IPS-18c (cell line): ENCODE data around the gene FNIP1.
"Not testable (repeated sequence)": the region's sequence is repeated elsewhere in the genome, so short reads cannot be mapped to it uniquely, and the experiment has no call there.

Source experiments
- H3K4me3 ChIP-seq: 2 replicates; pipeline ENCODE4 v1.7.0; 2013; ENCODE audit warnings: low read depth, mild to moderate bottlenecking, low read length, moderate library complexity; ENCODE audit not compliant: insufficient read depth
- H3K9me3 ChIP-seq: one replicate; pipeline ENCODE4 v1.6.1; 2013; ENCODE audit warnings: mild to moderate bottlenecking, low read length, moderate library complexity; ENCODE audit not compliant: control insufficient read depth, insufficient read depth

Gene FNIP1

DNA sequence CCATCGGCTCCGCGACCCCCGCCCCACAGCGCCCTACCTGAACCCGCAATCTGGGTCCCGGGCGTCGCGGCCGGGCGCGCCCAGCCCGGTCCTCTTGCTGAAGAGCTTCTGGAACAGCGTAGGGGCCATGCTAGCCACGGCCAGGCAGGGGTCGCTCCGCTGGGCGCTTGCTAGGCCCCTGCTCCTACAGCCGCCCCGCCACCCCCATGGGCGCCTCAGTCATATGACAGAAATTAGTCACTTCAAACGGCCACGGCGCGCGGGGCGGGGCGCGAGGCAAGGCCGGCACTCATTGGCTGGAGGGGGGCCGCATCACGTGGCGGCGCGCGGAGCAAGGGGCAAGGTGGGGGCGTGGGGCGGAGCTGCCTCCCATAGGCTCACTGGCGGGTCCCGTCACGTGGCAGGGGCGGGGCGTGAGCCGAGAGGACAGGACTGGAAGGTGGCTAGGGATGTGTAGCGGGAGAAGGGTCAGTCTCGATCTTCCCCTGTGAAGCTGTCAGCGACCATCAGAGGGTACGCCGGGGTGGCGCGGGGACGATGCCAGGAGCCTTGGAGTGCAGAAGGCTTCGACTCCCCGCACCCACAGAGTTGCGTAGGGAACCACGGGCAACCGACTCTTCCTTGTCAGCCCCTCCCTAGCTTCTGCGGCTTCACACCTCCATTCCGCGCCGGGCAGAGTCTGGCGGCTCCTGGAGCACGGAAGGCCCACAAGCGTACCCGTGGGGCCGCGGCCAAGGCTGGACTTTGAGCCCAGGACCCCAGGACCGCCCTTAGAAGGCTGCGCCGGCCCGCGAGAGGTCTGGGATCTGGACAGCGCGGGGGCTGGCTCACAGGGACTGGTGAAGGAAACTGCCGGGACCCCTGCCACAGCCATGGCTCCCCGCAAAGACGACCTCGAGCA, at the start of gene FNIP1:
Gene FNIP1, minus strand, starts transcription at position 225 of the 901 bp plus-strand sequence. Its CDS starts 96 bp downstream, at position 129.
- no peaks in the 10 kb centered on the region for H3K9me3 ChIP-seq
- peak within 1 kb of the TSS; percentile 94 for H3K4me3 ChIP-seq

DNA sequence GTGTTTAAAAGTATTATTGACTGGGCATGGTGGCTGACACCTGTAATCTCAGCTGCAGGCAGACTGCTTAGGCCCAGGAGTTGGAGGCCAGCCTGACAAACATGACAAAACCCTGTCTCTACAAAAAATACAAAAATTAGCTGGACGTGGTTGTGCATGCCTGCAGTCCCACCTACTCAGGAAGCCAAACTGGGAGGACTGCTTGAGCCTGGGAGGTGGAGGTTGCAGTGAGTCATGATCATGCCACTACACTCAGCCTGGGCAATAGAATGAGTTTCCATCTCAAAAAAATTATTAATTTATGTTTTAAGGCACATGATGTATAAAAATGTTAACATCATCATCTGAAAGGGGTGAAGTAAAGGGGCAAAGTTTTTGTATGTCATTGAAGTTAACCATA, 49.7 kb upstream of the FNIP1 start:
- Histone ChIP-seq H3K9me3 (peaks cover 2% of the 10 kb centered on the region), H3K4me3 (no peak overlapping the region)

GRCh38 chr5:131845828-131846227, 49.0 kb upstream of the FNIP1 start:
- Histone ChIP-seq H3K9me3 (peaks cover 2% of the 10 kb centered on the region), H3K4me3 (no peak overlapping the region)

DNA sequence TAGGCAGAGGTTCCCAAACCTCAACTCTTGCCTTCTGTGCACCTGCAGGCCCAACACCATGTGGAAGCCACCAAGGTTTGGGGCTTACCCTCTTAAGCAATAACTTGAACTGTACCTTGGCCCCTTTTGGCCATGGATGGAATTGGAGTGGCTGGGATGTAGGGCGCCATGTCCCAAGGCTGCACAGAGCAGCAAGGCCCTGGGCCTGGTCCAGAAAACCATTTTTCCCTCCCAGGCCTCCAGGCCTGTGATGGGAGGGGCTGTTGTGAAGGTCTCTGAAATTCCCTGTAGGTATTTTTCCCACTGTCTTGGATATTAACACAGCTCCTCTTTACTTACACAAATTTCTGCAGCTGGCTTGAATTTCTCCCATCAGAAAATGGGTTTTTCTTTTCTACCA, 46.2 kb upstream of the FNIP1 start:
- not testable (repeated sequence) for H3K9me3 ChIP-seq, H3K4me3 ChIP-seq

- H3K4me3 ChIP-seq, H3K9me3 ChIP-seq: not testable (repeated sequence)
Observed at GRCh38 chr5:131832702-131833101, 35.9 kb upstream of the FNIP1 start.

DNA sequence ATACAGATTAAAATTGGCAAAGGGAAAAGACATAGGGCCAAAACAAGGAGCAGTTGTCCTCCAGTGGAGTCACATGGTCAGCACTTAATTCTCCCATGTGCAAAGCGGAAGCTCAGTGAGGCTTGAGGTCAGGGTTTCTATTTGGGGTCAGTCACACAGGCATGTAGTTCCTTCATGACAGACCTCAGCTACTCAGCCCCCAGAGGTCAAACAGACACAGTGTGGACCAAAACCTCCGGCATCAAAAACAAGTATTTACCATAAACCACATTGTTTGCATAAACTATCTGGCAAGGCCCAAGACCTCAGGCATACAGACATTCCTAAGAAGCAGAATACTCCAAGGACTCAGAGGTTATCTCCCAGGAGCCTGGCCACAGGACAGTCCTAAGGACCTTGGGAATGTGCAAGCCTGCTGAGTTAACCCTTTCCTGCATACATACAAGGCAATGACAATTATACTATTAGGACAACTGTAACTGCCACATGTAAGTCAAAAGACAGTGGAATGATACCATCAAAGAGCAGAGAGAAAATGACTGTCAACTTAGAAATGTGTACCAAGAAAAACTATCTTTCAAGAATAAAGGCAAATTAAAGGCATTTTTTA, 28.7 kb upstream of the FNIP1 start:
- no peak overlapping the region for H3K4me3 ChIP-seq
- no peaks in the 10 kb centered on the region for H3K9me3 ChIP-seq

GRCh38 chr5:131824631-131825030, 27.8 kb upstream of the FNIP1 start:
- H3K4me3 ChIP-seq, result no peak overlapping the region
- no peaks in the 10 kb centered on the region for H3K9me3 ChIP-seq

DNA sequence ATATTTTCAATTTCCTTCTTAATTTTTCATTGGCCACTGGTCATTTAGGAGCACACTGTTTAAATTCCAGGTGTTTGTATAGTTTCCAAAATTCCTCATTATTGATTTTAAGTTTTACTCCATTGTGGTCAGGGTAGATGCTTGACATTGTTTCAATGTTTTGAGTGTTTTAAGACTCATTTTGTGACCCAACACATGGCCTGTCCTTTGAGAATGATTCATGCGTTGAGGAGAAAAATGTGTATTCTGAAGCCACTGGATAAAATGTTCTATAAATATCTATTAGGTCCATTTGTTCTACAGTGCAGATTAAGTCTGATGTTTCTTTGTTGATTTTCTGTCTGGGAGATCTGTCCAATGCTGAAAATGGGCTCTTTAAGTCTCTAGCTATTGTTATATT, 24.4 kb upstream of the FNIP1 start:
- Histone ChIP-seq H3K9me3 (no peaks in the 10 kb centered on the region), H3K4me3 (no peak overlapping the region)

DNA sequence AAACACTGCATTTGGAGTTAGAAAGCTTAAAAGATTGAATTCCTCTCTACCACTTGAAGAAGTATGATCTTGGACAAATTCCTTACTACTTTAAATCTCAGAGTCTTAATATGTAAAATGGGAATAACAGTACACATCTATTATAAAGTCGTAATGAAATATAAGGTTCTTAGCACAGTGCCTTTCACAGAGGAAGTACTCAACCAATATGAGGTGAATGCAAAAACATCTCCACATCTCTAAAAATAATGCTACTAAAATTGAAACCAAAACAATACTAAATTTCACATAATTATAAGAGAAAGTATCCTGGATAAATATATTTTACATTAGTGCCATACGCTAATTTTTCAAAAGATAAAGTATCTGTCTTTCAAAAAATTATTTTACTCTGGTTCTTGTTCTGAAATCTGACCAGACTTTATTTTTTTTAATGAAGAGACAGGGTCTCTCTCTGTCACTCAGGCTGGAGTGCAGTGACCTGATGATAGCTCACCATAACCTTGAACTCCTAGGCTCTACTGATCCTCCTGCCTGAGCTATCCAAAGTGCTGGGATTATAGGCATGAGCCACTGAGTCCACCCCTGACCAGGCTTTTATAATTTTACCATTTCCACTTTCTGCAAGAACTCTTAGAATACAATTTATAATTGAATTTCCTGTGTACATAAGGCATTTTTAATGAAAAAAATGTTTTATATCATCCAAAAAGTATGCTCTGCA, 21.3 kb upstream of the FNIP1 start:
- Histone ChIP-seq H3K9me3 (no peaks in the 10 kb centered on the region), H3K4me3 (no peak overlapping the region)

- Histone ChIP-seq H3K4me3 (no peak overlapping the region), H3K9me3 (no peaks in the 10 kb centered on the region)
Observed at GRCh38 chr5:131814990-131815389, 18.2 kb upstream of the FNIP1 start.

DNA sequence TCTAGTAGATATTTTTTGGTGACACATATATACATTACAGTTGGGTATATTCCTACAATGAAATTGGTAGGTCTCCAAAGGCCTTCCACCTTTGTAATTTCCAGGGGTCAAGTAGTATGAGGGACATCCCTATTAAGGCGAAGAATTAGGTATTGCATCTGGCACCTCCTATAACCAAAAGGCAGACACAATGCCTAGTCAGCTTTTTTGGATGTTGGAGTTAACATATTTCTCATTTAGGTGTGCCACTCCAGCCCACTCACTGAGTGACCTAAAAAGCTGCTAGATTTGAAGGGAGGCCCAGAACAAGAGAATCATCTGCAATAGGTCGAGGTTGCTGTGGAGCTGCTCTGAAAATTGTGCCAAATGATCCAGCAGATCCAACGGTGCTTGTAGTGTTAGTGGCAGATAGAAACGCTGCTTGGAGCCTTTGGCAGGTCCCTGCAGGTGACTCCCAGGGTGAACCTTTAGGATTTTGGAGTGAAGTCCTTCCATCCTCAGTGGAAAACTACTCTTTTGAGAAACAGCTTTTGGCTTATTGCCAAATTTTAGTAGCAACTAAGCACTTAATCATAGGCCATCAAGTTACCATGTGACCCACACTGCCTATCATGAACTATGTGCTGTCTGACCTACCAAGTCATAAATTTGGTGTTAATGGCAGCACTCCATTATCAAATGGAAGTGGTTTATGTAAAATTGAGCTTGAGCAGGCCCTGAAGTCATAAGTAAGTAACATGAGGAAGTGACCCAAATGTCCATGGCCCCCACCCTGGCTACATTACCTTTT, 15.7 kb upstream of the FNIP1 start:
- H3K9me3 ChIP-seq, result no peaks in the 10 kb centered on the region

DNA sequence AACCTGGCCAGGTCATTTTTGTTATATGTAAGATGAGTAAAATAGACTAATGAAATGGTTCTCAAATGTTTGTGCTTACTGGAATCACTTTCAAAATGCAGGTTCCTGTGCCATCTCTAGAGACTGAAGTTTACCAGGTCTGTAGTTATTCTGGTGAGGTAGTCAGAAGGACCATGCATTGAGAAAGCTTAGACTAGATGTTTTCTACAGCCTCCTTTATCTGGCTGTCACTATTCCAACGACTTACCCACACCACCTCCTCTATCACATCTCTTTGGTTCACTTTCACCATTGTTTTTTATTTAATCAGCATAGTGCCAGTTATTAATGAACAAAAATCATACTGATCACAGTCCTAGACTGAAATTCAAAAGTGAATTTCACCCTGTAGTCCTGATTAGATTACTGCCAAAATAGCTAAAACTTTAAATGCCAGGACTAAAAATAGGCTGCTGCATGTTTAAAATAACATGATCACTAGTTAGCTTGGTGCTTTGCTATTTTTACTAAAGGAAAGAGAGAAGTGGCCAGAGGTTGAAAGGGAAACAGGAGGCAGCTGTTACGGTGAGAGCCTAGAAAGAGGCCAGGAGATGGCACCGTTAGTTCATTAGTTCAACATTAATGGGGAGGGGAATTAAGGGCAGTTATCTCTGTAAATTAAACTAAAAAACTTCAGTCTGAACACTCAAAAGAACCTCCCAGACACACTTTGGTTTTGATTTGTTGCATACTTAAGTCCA, 13.9 kb upstream of the FNIP1 start:
- H3K9me3 ChIP-seq, result no peaks in the 10 kb centered on the region
- H3K4me3 ChIP-seq, result no peak overlapping the region

More for the DNA sequence above, 15.7 kb upstream of the FNIP1 start:
- H3K4me3 ChIP-seq, result no peak overlapping the region

DNA sequence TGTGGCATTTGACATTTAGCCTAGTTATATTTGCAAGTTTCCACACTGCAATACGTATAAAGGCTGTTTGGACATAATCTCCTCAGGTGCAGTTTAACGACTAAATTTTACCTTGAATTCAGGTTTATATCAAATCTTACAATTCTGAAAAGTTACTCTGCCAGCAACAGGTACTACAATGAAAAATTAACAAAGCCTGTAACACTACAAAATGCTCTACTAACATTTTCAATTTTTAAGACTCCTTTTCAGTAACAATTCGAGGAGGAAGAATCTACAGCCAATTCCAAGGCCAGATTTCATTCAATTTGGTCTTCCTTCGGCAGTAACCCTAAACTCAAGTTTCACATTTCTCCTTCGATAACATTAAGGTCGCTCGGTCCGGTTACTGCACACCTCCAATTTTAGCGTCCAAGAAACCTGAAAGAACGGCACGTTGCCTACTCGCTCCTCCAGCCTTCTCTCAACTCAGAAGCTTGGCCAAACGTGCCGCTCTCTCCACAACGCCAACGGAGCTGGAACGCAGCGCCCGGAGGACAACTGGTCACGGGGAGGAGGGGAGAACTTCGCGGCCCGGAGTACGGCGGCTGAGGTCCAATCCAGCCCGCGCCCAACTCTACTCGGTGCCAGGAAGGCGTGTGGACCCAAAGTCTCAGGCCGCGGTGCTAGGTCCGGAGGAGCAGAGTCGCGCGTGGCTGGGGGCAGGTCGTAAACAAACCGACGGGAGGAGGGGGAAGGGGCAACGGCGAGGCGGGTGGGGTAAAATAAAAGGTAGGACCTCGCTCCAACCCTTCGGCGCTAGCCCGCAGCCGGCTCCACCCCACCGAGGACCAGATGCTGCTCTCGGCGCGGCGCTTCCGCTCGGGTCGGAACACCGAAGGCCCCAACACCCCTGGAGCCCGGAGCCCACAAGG, 681 bp downstream of the FNIP1 start:
- Histone ChIP-seq H3K4me3 (peak overlapping the region; percentile 94), H3K9me3 (no peaks in the 10 kb centered on the region)

DNA sequence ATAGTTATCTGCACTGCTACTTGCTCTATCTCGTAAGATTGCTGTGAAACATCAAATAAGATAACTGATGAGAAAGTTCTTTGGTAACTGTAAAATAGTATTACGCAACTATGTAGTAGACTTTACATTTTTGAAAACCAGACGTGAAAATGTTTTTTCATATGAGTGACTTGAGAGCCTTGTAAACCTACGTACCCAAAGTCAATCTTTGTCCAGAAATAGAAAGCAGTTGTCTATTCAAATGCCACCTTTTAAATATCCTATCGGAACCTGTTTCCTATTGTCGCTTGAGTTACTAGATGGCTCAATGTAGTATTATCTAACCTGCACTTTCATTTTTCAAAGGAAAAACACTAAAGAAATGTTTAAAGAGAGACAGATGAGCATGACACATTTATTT, 1.6 kb downstream of the FNIP1 start:
- Histone ChIP-seq H3K4me3 (no peak overlapping the region), H3K9me3 (no peaks in the 10 kb centered on the region)

DNA sequence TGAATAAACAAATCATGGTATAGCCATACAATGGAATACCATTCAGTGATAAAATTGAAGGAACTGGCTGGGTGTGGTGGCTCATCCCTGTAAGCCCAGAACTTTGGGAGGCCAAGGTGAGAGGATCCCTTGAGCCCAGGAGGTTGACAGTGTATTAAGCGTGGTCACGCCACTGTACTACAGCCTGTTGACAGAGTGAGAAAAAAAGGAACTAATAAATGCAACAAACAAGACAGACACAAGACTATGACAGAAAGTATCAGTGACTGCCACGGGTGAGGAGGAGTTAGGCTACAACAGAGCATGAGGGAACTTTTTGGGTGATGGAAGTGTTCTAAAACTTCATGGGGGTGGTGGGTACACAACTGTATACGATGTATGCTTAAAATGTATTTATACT, 2.2 kb downstream of the FNIP1 start:
- H3K9me3 ChIP-seq, result no peaks in the 10 kb centered on the region
- no peak overlapping the region for H3K4me3 ChIP-seq

- no peaks in the 10 kb centered on the region for H3K9me3 ChIP-seq
- no peak overlapping the region for H3K4me3 ChIP-seq
Observed at GRCh38 chr5:131792896-131793295, 3.9 kb downstream of the FNIP1 start.
